T1000 (cell line): Measurements from ENCODE around the gene CD209.
"Not testable (repeated sequence)": the region's sequence is repeated elsewhere in the genome, so short reads cannot be mapped to it uniquely, and the experiment has no call there.

Experiments
- DNase-seq: peaks from one replicate; lab custom pipeline; 2025; ENCODE audit warnings: mixed read lengths; lab: John Stamatoyannopoulos, UW

CD209 gene, protein sequence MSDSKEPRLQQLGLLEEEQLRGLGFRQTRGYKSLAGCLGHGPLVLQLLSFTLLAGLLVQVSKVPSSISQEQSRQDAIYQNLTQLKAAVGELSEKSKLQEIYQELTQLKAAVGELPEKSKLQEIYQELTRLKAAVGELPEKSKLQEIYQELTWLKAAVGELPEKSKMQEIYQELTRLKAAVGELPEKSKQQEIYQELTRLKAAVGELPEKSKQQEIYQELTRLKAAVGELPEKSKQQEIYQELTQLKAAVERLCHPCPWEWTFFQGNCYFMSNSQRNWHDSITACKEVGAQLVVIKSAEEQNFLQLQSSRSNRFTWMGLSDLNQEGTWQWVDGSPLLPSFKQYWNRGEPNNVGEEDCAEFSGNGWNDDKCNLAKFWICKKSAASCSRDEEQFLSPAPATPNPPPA

DNA sequence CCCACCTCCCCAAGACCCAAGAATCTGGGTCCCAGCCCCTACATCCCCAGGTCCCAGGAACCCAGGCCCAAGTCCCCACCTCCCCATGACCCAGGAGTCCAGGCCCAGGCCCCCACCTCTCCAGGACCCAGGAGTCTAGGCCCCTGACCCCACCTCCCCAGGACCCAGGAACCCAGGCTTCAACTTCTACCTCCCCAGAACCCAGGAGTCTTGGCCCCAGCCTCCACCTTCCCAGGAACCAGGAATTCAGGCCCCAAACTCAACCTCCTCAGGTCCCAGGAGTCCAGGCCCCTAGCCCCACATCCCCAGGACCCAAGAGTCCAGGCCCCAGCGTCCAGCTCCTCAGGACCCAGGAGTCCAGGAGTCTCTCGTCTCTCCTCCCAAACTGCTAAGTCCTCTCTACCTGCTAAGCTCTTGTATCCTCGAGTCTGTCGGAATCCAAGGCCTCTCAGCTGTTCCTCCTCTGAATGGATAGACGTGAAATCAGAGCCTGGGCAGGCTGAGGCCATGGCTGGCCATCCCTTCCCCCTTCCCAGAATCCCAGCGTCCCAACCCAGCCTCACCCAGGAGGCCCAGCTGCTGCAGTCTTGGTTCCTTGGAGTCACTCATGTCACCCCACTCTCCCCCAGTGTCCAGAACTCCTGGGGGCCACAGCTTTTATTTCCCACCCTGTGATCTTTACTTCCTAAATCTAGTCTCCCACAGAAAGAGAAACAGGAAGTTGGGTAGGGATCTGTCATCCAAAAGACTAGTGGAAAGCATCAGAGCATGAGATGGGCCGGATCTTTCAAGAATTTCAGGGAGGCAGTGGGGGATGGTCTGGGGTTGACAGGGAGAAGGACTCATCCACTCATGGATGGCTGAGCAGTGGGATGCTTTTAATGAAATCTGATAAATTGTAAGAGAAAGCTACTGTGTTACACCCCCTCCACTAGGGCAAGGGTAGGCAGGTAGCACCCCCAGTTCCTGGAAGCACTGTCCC, at the start of gene CD209:
Gene CD209 (minus strand): TSS at position 632 of the 982 bp plus-strand sequence. CDS start 23 bp downstream, at position 609.
- DNase-seq, result no peak

DNA sequence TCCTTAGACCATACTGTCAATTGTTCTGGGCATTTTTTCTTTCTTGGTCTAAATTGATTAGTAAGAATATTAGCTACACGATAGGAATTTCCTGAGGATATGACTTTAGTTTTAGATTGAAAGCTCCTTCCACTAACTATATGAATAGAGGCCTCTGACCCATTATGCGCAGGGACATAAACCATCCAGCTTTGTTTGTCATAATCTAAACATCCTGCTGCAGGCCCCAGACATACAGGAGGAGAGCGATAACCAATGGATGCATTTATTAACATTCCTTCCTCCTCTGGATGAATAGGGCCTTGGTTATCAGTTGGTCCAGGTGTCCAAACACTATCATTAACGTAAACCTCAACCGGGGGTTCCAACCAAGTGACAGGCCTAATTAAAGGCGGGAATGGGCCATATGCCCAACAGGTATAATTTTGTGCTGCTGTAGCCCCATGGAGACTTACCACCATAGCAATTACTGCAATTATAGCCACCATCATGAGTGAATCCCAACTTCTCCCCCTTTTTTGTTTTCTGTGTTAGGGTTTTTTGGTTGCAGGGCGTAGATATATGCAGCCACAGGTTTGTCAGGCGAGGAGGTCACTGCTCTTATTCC, 48.3 kb upstream of the CD209 start:
- DNase-seq, result no peak

DNA sequence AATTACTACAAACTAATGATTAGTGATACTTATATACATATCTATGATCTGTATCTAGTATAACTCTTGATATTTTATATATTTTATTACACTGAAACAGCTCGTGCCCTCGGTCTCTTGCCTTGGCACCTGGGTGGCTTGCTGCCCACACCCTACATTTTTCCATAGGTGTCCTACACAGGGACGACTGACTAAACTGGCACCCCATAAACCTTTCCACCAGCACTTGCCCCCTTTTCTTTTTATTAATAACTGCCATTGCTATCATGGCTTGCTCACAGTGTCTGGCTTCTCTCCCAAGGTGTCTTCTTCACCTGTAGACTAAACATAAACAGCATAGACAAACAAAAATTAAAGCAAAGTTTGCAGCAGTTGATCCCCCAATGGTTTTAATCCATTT, 46.2 kb upstream of the CD209 start:
- DNase-seq, result no peak

DNA sequence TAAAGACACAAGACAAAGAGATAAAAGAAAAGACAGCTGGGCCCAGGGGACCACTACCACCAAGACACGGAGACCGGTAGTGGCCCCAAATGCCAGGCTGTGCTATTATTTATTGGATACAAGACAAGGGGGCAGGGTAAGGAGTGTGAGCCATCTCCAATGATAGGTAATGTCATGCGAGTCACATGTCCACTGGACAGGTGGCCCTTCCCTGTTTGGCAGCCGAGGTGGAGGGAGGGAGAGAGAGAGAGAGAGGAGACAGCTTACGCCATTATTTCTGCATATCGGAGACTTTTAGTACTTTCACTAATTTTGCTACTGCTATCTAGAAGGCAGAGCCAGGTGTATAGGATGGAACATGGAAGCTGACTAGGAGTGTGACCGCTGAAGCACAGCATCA, 45.4 kb upstream of the CD209 start:
- DNase-seq, result not testable (repeated sequence)

DNA sequence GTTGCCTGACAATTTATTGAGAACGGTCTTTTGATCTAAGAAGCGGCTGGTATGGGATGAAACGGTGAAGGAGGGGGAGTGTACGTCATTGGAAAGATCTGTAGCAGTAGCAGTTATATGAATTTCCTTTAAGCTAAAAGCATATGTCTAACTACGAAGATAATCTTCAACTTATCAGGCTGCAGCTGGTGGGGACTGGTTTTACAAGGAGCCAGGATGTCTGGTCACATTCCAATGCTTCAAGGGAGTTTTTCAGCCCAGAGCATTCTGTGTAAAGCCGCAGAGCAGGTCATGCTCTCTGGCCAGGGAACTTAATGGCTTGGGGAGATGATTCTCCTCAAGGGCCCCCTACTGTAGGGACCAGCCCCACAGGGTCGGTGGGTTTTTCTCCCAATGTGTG, 44.9 kb upstream of the CD209 start:
- no peak for DNase-seq

- no peak for DNase-seq
These were observed 43.1 kb upstream of the CD209 start for GRCh38 chr19:7790416-7790815.

GRCh38 chr19:7789447-7789846, 42.1 kb upstream of the CD209 start:
- no peak for DNase-seq

- no peak for DNase-seq
These were observed 41.6 kb upstream of the CD209 start for GRCh38 chr19:7788933-7789323.

GRCh38 chr19:7788178-7788932, 41.0 kb upstream of the CD209 start:
- DNase-seq, result no peak

GRCh38 chr19:7787602-7788177, 40.4 kb upstream of the CD209 start:
- no peak for DNase-seq

DNA sequence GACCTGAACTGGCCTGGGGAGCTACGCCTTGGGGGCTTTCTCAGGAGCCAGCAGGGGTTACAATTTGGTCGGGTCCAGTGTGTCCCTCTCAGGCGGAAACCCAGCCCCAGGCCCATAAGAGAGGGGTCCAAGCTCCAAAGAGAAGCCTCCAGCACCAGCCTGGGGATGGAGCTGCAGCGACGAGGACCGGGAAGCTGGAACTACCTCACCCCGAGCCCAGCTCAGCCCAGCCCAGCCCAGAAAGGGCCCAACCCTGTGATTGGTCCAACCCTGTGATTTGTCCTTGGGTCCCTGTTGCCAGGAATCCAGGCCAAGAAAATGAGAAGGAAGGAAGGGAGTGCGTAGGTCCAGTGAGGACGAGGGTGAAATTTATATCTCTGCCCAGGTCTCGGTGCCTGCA, 39.8 kb upstream of the CD209 start:
- DNase-seq, result no peak

DNA sequence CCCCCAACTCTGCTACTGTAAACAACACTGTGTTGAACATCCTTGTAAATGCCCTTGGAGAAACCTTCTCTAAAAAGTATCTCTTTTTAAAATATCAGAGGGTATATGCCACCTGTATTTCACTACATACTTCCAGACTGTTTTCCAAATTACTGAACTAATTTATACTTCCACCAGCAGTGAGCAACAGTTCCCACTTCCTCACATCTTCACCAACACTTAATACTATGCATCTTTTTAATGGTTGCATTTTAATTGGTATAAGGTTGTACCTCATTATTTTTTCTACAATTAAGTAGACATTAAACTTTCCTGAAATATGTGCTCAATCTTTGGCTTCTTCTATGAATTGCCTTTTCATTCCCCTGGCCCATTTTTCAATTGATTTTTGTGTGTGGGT, 37.5 kb upstream of the CD209 start:
- DNase-seq, result no peak

- DNase-seq, result no peak
These were observed 36.7 kb upstream of the CD209 start for GRCh38 chr19:7783991-7784423.

GRCh38 chr19:7781157-7781556, 33.8 kb upstream of the CD209 start:
- no peak for DNase-seq

GRCh38 chr19:7779631-7780486, 32.5 kb upstream of the CD209 start:
- no peak for DNase-seq

DNA sequence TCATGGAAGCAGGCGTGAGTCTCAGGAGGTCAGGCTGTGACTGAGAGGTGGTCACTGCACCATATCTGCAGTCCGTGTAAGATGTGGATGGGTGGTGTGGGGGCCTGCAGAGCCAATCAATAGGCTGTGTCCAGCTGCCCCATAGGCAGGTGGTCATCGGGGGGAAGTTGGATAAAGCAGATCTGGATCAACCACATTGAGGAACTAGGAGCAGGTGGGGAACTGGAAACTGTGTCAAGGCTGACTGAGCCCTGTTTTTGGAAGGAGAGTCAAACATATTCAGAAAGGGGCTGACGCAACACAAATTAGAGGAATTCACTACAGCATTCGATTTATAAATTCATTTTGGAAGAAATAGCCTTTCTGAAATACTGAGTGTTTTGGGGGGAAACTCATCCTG, 30.7 kb upstream of the CD209 start:
- no peak for DNase-seq

GRCh38 chr19:7775761-7776160, 28.4 kb upstream of the CD209 start:
- no peak for DNase-seq

- DNase-seq, result no peak
These were observed 26.5 kb upstream of the CD209 start for GRCh38 chr19:7773841-7774240.

DNA sequence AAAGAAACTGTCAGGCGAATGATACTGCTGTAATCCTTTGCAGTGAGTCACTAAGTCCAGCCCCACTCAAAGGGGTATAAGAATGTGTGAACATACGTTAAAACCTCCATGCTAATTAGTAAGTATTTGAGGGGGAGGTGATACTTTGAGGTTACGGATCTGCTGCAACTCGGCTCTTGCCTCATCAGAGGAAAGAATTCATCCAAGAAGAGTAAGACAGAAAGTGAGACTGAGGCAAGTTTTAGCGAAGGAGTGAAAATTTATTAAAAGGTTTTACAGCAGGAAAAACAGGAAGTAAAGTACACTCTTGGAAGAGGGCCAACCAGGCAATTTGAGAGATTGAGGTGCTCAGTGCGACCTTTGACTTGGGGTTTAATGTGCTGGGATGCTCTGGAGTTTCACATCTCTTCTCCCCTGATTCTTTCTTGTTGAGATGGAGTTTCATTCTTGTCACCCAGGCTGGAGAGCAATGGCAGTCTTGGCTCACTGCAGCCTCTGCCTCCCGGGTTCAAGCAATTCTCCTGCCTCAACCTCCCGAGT, 25.5 kb upstream of the CD209 start:
- DNase-seq, result no peak

GRCh38 chr19:7771072-7771471, 23.7 kb upstream of the CD209 start:
- no peak for DNase-seq
